Glutamatergic neuron (in vitro differentiated cells): Measurements from ENCODE around the gene PPP4R3B. TPM values are rescaled to one million over a fixed set of nuclear protein-coding genes. Genes with fewer than 3 reads are reported as not detected.

ENCODE experiments used
- DNase-seq: peaks from one replicate; pipeline ENCODE4 v3.0.0; 2022
- H3K27ac Mint-ChIP-seq: one replicate; pipeline ENCODE4 v1.8.0; 2020; ENCODE audit warnings: mild to moderate bottlenecking, mixed read lengths, inconsistent platforms; ENCODE audit not compliant: unreplicated experiment
- H3K27me3 Mint-ChIP-seq: one replicate; pipeline ENCODE4 v1.8.0; 2020; ENCODE audit warnings: mild to moderate bottlenecking, moderate library complexity, mixed read lengths, inconsistent platforms; ENCODE audit not compliant: unreplicated experiment
- H3K36me3 Mint-ChIP-seq: one replicate; pipeline ENCODE4 v1.8.0; 2020; ENCODE audit warnings: mild to moderate bottlenecking, mixed read lengths, inconsistent platforms; ENCODE audit not compliant: unreplicated experiment
- H3K4me1 Mint-ChIP-seq: one replicate; pipeline ENCODE4 v1.8.0; 2020; ENCODE audit warnings: mild to moderate bottlenecking, low read depth, mixed read lengths, inconsistent platforms; ENCODE audit not compliant: unreplicated experiment
- H3K4me3 Mint-ChIP-seq: one replicate; pipeline ENCODE4 v1.8.0; 2020; ENCODE audit warnings: mild to moderate bottlenecking, mixed read lengths, inconsistent platforms; ENCODE audit not compliant: unreplicated experiment
- H3K9me3 Mint-ChIP-seq: one replicate; pipeline ENCODE4 v1.8.0; 2020; ENCODE audit warnings: mild to moderate bottlenecking, moderate library complexity, mixed read lengths, inconsistent platforms; ENCODE audit not compliant: unreplicated experiment
- CTCF ChIP-seq: fragments of 200-600 bp; sonication (generic); IDR thresholded peaks from one replicate; pipeline ENCODE4 v1.5.0; 2021; ENCODE audit not compliant: partially characterized antibody, unreplicated experiment
- total RNA-seq: library from RNA; stranded (reverse); fragmentation: NEBNext Ultra II Directional; extraction: Animal tissue kit (Norgen Biotek cat#: 25700); gene quantifications from one replicate; pipeline ENCODE4 v1.2.1, GENCODE V29; 2021; ENCODE audit not compliant: unreplicated experiment

Gene PPP4R3B
- total RNA-seq, 1 donor from 2014 or later: 55.0 TPM

- Mint-ChIP-seq H3K9me3 (peaks cover 5% of the 10 kb centered on the region), H3K4me1 (peaks cover 6% of the 10 kb centered on the region), H3K27me3 (no peaks in the 10 kb centered on the region), H3K4me3 (no peak overlapping the region), H3K27ac (no peak overlapping the region), H3K36me3 (no peaks in the 10 kb centered on the region)
- no peak for TF ChIP-seq CTCF
- no peak for DNase-seq
Measured at GRCh38 chr2:55616551-55617174, 759 bp downstream of the PPP4R3B start.

DNA sequence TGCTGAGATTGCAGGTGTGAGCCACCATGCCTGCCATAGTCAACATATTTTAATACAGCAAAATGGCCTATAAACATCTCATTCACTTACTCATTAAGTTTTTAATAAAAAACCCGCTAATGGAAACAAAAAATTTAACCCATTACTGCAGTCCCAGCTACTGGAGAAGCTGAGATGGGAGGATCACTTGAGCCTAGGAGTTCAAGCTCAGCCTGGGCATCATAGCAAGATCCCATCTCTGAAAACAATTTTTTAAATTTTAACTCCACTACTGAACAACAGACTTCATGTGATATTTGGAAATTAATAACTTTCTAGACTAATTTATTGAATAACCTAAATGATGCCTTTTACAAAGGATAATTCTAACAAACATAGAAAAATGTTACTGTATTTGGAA is 5.4 kb downstream of the PPP4R3B start:
- no peak for TF ChIP-seq CTCF
- peaks cover 3% of the 10 kb centered on the region for H3K27me3 Mint-ChIP-seq

GRCh38 chr2:55610954-55611743 is 6.3 kb downstream of the PPP4R3B start:
- H3K4me1 Mint-ChIP-seq: peaks cover 6% of the 10 kb centered on the region
- no peaks in the 10 kb centered on the region for H3K36me3 Mint-ChIP-seq
- TF ChIP-seq CTCF: no peak
- H3K4me3 Mint-ChIP-seq: no peak overlapping the region
- peaks cover 3% of the 10 kb centered on the region for H3K27me3 Mint-ChIP-seq
- no peak for DNase-seq
- H3K27ac Mint-ChIP-seq: no peak overlapping the region
- peaks cover under 1% of the 10 kb centered on the region for H3K9me3 Mint-ChIP-seq

More for the DNA sequence above, 5.4 kb downstream of the PPP4R3B start:
- Mint-ChIP-seq H3K9me3 (peaks cover 5% of the 10 kb centered on the region), H3K36me3 (no peaks in the 10 kb centered on the region), H3K27ac (no peak overlapping the region), H3K4me1 (peaks cover 6% of the 10 kb centered on the region), H3K4me3 (no peak overlapping the region)
- DNase-seq: no peak

DNA sequence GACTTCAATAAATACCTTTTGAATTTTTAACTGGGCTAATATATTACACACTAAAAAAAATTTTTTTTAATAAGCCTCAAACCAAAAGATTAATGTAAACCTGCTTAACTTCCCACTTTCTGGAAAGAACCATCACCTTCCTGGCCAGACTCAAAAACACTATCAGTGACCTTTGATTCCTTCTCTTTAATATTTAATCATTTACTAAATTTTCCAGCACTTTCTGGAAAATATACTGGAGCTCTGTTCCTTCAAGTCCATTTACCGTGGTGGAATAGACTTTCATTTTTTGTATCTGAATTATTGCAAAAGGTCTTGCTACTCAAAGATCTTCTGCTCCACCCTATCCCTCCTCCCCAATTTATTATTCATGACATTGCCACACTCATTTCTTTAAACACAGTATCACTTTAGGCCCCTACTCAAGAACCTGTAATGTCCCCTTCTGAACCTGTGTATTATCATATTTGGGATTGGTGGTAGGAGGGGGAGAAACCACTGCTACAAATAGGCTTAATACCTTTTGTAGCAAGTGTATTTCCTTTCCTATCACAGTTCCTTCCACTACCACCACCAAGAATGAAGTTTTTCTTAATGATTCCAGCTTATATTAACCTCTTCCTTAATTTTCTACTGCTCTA is 7.4 kb downstream of the PPP4R3B start:
- TF ChIP-seq CTCF: no peak
- Mint-ChIP-seq H3K4me1 (no peaks in the 10 kb centered on the region), H3K27ac (no peak overlapping the region), H3K9me3 (no peaks in the 10 kb centered on the region), H3K27me3 (peaks cover 3% of the 10 kb centered on the region), H3K4me3 (no peak overlapping the region), H3K36me3 (no peaks in the 10 kb centered on the region)
- DNase-seq: no peak
